OCI-LY3 (cell line): ENCODE measurements around the gene RANBP1.

ENCODE experiments used
- CTCF ChIP-seq: fragments of 200-600, 300-600 bp; sonication (generic); IDR thresholded peaks from 2 replicates; pipeline ENCODE4 v1.5.1; 2014; ENCODE audit warnings: antibody characterized with exemption, low read length, low read depth
- EZH2phosphoT487 ChIP-seq: fragments of 200-600 bp; shearing (Covaris generic); IDR thresholded peaks from 2 replicates; pipeline ENCODE4 v1.6.1; 2018; ENCODE audit warnings: antibody characterized with exemption, mixed run types, low read depth

GRCh38 chr22:20171288-20172140 is 55.6 kb downstream of the RANBP1 start:
- TF ChIP-seq CTCF = no peak
- no peak for TF ChIP-seq EZH2phosphoT487
